ENCODE measurements around the gene ZBTB40.

Gene ZBTB40

DNA sequence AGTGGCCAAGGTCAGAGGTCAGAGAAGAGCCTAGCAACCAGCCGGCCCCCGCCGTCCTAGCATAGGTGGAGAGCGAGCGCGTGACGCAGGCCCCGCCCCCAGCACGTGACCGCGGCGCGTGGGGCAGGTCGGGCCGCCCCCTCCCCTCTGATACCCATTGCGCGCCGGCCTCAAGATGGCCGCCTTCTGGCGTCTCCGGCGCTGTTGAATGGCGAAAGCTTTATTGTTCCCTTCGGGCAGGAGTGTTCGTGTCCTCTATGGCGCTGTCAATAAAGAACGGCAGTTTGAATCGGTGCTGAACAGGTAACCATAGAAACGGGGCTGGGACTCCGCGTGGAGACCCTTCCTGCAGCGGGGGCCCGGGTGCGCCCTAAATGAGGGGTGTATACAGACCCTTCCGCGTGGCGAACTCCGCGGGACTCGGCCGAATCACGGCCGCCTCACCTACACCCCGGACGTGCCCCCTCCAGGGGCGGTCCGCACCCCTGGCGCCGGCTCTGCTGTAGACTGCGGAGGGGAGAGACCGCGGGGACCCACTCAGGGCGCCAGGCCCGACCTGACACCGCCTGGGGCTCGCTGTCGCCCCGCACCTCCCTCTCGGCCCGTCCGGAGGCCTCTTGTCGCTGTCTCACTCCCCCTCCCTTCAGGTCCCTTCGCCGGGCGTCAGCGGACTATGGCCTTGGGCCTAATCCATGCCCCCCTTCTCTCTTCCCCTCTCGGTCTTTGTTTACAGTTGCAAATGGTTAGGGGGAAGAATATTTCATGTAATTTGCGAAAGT lies at the start of gene ZBTB40:
Gene ZBTB40, plus strand, starts transcription at position 150 of the 779 bp plus-strand sequence. CDS start 38,098 bp downstream, outside the sequence.
- peak; percentile 86 to 92 for DNase-seq (ENCODE audit: low read depth in 2 of 2)

DNA sequence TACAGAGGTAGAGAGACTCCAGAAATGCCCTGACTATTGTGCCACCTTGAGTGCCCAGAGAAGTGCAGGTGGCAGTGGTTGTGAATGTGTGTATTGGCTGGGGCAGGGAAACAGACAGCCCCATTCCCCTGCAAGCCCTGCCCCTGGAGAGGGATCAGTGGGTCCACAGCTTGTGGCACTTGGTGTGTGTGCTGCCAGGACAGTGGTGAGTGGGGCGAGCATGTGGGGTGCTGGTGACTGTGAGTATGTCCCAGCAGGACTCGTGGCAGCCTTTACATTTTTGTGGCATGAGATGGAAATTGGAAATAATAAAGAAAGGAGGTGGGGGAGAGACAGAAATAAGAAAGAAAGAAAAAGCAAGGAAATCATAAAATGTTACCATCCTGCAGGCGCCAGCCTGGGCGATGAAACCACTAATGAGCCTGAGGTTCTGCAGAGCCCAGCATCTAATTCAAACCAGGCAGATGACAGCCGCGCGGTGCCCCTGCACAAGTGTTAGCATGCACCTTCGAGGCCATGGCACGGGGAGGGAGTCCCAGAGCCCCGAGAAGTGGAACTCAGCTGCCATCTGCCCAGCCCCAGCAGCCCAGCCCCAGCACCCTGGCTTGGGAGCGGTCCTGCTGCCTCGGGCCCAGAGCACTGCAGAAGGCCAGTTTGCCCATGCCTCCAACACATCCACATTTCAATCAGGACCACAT lies 49.1 kb upstream of the ZBTB40 start:
- DNase-seq (ENCODE audit: low read depth in 2 of 2), result no peak

DNA sequence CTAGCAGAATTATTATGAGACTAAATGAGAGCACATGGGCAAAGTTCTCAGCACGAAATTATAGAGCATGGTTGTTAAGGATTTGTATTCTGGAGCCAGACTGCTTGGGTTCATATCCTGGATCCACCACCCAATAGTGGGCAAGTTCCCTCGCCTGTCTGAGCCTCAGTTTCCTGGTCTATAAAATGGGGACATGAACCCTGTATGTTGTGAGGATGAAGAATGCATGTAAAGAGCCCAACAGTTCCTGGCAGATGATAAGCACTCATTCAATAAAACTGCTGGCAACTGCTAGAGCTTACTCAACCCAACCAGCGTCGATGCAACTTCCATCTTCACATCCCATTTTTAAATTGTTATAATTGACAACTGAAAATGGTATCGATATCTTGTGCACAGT lies 47.2 kb upstream of the ZBTB40 start:
- DNase-seq (ENCODE audit: low read depth in 2 of 2), result no peak

GRCh38 chr1:22406722-22407495 lies 44.7 kb upstream of the ZBTB40 start:
- no peak for DNase-seq (ENCODE audit: low read depth in 2 of 2)

DNA sequence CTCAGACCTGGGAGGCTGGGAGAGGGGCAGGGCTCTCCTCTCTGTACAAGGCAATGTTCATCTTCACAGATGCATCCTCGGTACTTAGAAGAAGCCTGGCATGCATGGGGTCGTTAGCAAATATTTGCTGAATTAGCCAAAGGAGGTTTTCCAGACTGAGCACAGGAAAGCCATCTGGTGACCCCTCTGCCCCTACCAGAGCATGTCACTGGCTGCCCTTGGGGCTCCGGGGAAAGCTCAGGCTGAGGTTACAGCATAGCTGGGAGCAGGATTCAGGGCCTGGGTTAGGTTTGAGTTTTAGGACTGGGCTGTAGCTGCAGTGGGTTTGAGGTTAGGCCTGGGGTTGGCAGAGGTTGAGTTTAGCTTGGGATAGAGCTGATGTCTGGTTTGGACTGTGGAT lies 43.4 kb upstream of the ZBTB40 start:
- DNase-seq (ENCODE audit: low read depth in 2 of 2), result no peak

DNA sequence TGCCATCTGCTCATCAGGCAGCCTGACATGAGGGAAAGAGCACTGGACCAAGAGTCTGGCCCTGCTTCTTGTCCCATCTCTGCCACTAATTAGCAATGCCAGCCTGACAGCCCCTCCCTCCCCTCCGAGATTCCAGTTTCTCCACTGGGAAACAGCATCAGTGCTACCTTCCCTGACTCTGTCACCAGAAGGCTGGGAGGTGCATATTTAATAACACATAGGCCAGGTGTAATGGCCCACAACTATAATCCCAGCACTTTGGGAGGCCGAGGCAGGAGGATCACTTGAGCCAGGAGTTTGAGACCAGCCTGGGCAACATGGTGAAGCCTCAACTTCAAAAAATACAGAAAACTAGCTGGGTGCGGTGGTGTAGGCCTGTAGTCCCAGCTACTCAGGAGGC lies 41.2 kb upstream of the ZBTB40 start:
- DNase-seq (ENCODE audit: low read depth in 2 of 2), result no peak

GRCh38 chr1:22410928-22411495 lies 40.6 kb upstream of the ZBTB40 start:
- DNase-seq (ENCODE audit: low read depth in 2 of 2), result no peak

- no peak for DNase-seq (ENCODE audit: low read depth in 2 of 2)
Measured at GRCh38 chr1:22411589-22411988, 40.1 kb upstream of the ZBTB40 start.

DNA sequence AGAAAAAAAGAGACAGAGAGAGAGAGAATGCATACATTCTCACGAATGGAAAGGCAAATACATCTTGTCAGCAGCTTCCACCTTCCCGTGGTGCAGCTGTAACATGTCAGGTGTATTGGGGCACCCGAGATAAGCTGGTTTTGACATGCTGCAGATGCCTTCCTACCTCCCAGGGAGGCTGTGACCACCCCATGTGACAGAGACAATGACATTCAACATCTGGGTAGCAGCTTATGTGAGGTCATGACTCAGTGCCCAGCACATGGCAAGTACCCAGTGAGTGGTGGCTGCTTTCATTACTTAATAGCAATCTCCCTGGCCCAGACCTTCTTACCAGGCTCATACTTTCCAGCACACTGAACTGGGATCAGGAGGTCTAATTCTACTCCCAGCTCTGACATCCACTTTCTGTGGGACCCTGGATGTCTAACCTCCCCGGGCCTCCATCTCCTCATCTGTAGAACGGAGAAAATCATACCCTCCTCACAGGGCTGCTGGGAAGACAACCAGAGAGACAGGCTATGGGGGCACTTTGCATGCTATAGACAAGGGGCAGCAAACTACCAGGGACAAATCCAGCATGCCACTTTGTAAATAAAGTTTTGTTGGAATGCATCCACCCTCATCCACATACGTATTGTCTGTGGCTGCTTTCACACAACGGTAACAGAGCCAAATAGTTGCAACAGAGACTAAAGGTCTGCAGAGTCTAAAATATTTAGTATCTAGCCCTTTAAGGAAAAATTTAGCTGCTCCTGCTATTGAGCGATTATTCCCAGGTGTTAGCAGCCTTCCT lies 38.5 kb upstream of the ZBTB40 start:
- no peak for DNase-seq (ENCODE audit: low read depth in 2 of 2)

DNA sequence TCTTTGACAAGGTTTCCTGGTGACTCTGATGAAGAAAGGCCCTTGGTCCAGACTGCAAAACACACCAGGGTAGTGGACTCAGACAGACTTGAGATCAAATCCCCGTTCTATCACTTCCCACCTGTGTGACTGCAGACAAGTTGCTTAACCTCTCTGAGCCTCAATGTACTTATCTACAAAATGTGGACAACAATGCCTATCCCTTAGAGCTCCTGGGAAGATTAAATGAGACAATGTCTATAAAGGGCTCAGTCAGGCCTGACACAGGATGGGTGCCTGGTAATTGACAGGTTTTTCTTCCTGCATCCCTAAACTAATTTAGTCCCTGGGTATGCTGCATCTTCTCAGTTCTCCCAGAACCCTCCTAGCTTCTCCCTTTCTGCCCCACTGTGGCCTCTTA lies 37.9 kb upstream of the ZBTB40 start:
- no peak for DNase-seq (ENCODE audit: low read depth in 2 of 2)

DNA sequence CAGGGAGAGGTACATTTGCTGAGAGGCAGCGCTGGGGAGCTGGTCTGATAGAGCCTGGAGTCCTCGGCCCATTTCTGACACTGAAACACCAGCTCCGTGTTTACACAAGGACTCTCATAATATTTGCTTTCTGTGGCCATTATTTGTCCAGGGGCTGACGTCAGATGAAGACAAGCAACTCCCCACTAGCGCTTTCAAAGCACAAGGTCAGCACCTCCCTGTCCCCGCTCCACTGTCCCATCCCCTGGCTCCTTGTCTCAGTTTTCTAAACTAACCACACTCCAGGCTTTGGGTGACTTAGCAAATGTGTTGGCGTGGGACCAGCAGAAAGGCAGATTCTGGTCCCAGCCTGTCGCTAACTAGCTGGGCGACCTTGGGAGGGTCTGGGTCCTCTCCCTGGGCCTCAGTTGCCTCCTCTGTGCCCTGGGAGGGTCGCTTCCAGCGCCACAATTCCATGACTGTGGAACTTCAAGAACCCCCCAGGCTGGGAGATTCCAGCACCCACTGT lies 37.4 kb upstream of the ZBTB40 start:
- DNase-seq (ENCODE audit: low read depth in 2 of 2), result no peak

DNA sequence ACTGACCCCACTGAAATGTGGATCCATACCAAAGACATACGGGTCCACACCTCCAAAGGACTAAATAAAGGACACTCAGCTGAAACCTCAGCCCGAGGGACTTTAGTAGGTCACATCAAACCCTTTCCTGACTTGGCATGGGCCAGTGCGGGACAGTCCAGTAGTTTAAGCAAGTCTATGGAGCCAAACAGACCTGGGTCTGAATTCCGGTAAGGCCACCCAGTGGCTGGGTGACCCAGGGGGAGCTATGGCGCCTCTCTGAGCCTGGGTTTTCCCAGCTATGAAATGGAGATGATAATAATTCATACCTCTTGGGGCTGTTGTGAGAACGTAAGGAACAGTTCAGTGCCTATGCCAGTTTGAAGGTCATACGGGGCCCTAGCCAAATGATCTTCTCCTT lies 36.2 kb upstream of the ZBTB40 start:
- DNase-seq (ENCODE audit: low read depth in 2 of 2), result no peak

DNA sequence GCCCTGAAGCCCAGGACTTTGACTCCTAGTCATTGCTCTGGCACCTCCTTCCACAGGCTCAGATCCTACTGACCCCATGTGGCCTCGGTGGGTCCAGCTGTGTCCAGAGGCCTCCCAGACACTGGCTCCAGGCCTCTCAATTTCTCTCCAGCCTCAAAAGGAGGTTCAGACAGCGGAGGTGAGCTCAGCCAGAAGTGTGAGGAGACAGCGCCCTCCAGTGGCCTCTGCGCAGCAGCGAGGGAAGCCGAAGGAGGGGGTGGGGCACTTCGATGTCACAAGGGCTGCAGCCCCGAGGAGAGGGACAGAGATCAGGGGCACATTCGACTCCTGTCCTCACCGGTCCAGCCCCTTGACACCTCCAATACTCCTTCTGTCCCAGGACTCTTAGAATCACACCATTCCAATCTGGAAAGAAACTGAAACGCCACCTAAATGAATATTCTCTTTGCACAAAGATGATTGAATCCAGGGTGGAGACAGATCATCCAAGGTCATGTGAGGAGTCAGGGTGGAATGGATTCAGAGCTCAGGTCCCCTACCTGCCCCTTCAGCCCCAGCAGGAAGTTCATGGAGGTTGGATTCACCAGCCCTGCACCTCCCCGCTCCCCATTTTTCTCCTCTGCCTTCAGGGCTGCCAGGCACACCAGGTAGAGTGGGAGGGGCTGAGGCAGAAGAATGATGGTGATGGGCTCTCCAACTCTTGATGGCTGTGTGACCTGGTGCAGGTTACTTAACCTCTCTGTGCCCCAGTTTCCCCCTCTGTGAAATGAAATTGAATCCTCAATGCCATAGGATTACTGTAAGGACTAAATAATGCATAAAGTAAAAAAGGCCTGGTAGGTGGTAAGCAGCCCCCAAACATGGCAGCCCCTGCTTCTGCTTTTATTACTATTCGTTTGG lies 34.8 kb upstream of the ZBTB40 start:
- DNase-seq (ENCODE audit: low read depth in 2 of 2), result peak; percentile 45 to 64

DNA sequence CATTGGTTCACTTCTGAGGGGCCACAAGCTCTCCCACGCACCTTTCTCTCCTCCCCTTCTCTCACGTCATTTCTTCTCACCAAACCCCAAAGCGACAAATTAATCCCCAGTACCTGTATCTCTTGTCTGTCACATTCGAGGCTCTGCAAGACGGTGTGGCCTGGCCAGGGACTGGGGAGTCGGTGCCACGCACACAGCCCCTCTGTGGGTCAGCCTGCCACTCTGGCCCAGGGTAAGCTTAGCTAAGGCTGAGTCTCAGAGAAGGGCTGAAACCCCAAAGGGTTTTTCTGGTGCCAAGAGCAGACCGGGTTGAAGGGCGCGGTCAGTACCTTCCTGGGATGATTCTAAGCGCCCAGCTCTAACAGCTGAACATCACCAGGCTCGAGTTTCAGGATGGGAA lies 34.2 kb upstream of the ZBTB40 start:
- DNase-seq (ENCODE audit: low read depth in 2 of 2), result no peak

DNA sequence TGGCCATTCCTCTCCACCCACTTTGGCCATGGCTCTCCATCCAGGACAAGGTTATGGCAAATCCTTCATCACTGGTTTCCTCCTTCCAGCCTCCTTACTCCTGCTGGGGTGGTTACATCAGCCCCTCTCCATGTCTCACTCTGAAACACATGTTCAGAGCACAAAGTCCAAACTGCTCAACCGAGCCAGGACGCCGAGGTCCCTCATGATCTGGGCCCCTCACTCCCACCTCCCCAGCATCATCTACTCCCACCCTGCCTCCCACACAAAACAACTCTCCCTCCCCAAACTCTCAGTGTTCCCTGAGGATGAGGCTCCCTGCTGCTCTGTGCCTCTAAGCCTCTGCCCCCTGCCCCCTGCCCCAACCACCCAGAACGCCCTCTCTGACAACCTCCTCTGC lies 33.3 kb upstream of the ZBTB40 start:
- no peak for DNase-seq (ENCODE audit: low read depth in 2 of 2)

GRCh38 chr1:22418933-22419382 lies 32.7 kb upstream of the ZBTB40 start:
- no peak for DNase-seq (ENCODE audit: low read depth in 2 of 2)

DNA sequence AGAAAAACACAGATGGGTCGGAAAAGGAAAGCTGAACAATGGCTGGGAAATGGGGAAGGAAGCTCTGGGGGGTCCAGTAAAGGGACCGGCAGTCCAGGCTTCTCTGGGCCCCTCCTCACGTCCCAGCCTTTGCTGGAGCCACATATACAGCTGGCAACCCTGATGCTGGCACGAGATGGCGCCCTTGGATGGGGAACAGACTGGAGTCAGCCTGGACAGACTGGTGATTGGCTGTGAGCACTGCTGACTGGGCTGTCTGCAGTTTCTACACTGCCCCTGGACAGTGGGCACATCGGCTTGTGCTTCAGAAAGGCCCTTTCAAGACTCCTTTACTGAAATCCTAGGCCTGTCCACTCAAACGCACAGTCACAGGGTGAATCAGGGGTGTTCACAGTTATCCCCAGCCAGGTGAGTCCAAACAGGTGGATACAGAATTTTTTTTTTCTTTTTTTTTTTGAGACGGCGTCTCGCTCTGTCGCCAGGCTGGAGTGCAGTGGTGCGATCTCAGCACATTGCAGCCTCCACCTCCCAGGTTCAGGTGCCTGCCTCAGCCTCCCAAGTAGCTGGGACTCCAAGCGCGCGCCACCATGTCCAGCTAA lies 31.1 kb upstream of the ZBTB40 start:
- peak; percentile 18 to 43 for DNase-seq (ENCODE audit: low read depth in 2 of 2)

- no peak for DNase-seq (ENCODE audit: low read depth in 2 of 2)
Measured at GRCh38 chr1:22426781-22427180, 24.9 kb upstream of the ZBTB40 start.

GRCh38 chr1:22428672-22429071 lies 23.0 kb upstream of the ZBTB40 start:
- no peak for DNase-seq (ENCODE audit: low read depth in 2 of 2)

DNA sequence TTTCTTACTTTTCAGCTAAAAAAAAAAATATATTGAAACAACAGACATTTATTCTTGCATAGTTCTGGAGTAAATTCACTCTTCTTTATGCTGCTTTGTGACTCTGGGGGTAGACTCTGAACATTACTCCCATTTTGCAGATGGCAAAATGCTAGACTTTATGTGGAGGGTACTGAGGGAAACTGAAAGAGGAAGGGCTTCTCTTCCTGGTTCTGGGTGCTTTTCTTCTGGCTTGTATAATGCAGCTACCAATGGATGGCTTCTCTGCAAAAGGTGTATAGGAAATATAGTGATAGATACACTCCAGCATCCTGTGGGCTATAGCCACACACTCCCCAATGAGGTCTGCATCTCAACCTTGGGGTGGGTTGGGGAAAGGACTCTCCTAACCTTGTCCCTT lies 19.7 kb upstream of the ZBTB40 start:
- DNase-seq (ENCODE audit: low read depth in 2 of 2), result no peak

Data from stimulated activated CD4-positive, alpha-beta T cell treated with anti-CD3 and anti-CD28 coated beads, Interleukin-1b, Interleukin-23, amount 100 ng/mL, for 4 hours (primary cell).